Uterus (tissue), 2 donors: ENCODE data around the gene BTBD2.

Source experiments
- POLR2A ChIP-seq, 2 donors: fragments of 450-650 bp; IDR thresholded peaks; one replicate each; pipeline ENCODE4 v1.6.1; 2016; ENCODE audit warnings: antibody characterized with exemption in 2 of 2, mild to moderate bottlenecking in 1 of 2, moderate library complexity in 1 of 2
- TF ChIP-seq, protein P1 (sequence below), 4 experiments: fragments of 200-600 bp in 2 of 4; fragments of 450-650 bp in 2 of 4; sonication (generic) in 2 of 4; IDR thresholded peaks; one replicate each; pipeline ENCODE4 v1.5.1; 2016 to 2019; ENCODE audit warnings: antibody characterized with exemption in 4 of 4, mild to moderate bottlenecking in 2 of 4, moderate library complexity in 1 of 4

GRCh38 chr19:2057484-2058469 lies 42.3 kb upstream of the BTBD2 start:
- TF ChIP-seq, protein P1, sequence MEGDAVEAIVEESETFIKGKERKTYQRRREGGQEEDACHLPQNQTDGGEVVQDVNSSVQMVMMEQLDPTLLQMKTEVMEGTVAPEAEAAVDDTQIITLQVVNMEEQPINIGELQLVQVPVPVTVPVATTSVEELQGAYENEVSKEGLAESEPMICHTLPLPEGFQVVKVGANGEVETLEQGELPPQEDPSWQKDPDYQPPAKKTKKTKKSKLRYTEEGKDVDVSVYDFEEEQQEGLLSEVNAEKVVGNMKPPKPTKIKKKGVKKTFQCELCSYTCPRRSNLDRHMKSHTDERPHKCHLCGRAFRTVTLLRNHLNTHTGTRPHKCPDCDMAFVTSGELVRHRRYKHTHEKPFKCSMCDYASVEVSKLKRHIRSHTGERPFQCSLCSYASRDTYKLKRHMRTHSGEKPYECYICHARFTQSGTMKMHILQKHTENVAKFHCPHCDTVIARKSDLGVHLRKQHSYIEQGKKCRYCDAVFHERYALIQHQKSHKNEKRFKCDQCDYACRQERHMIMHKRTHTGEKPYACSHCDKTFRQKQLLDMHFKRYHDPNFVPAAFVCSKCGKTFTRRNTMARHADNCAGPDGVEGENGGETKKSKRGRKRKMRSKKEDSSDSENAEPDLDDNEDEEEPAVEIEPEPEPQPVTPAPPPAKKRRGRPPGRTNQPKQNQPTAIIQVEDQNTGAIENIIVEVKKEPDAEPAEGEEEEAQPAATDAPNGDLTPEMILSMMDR (IDR thresholded peaks at IDR 0.05) = no peak
- TF ChIP-seq POLR2A (IDR thresholded peaks at IDR 0.05) = no peak
